OCI-LY1 (cell line): ENCODE measurements around the gene PIK3R5.

ENCODE experiments used
- H2AFZ ChIP-seq: fragments of 200-600 bp; sonication (generic), shearing (Covaris generic); 2 replicates; pipeline ENCODE4 v1.6.0; 2014; ENCODE audit warnings: antibody characterized with exemption, mild to moderate bottlenecking, low read length
- H3F3A ChIP-seq: fragments of 200-600 bp; sonication (generic), shearing (Covaris generic); 2 replicates; pipeline ENCODE4 v1.6.0; 2014; ENCODE audit warnings: mild to moderate bottlenecking, antibody characterized with exemption, low read length, moderate library complexity; ENCODE audit not compliant: insufficient read depth
- H3K27ac ChIP-seq: fragments of 200-600 bp; sonication (generic); 2 replicates; pipeline ENCODE4 v1.5.1; 2014; ENCODE audit warnings: low read length, mixed run types, mild to moderate bottlenecking, low read depth; ENCODE audit not compliant: poor library complexity, severe bottlenecking
- H3K27me3 ChIP-seq: fragments of 200-600 bp; sonication (generic); 2 replicates; pipeline ENCODE4 v1.6.0; 2014; ENCODE audit warnings: antibody characterized with exemption, mild to moderate bottlenecking, low read length, moderate library complexity; ENCODE audit not compliant: insufficient read depth
- H3K36me3 ChIP-seq: fragments of 200-600 bp; sonication (generic); 2 replicates; pipeline ENCODE4 v1.6.1; 2014; ENCODE audit warnings: mild to moderate bottlenecking, antibody characterized with exemption, low read length, moderate library complexity, mixed read lengths; ENCODE audit not compliant: insufficient read depth
- H3K4me1 ChIP-seq: fragments of 200-600 bp; sonication (generic); 2 replicates; pipeline ENCODE4 v1.5.1; 2014; ENCODE audit warnings: mild to moderate bottlenecking, low read length, moderate library complexity; ENCODE audit not compliant: insufficient read depth, severe bottlenecking
- H3K4me2 ChIP-seq: fragments of 200-600 bp; sonication (generic), shearing (Covaris generic); 2 replicates; pipeline ENCODE4 v1.6.1; 2014; ENCODE audit warnings: low read length
- H3K4me3 ChIP-seq: fragments of 200-600 bp; sonication (generic); 2 replicates; pipeline ENCODE4 v1.5.1; 2014; ENCODE audit warnings: low read length, low read depth, mild to moderate bottlenecking, mixed read lengths; ENCODE audit not compliant: poor library complexity, severe bottlenecking
- H3K79me2 ChIP-seq: fragments of 200-600 bp; shearing (Covaris generic); 2 replicates; pipeline ENCODE4 v1.6.1; 2016; ENCODE audit warnings: mixed run types, low read length, mixed read lengths; ENCODE audit not compliant: insufficient read depth
- H3K9ac ChIP-seq: fragments of 200-600 bp; sonication (generic), shearing (Covaris generic); 2 replicates; pipeline ENCODE4 v1.6.1; 2014; ENCODE audit warnings: mild to moderate bottlenecking, low read length, mixed read lengths
- H3K9me2 ChIP-seq: fragments of 200-600 bp; sonication (generic), shearing (Covaris generic); 2 replicates; pipeline ENCODE4 v1.6.1; 2014; ENCODE audit warnings: low read depth, mild to moderate bottlenecking, low read length, mixed read lengths
- H3K9me3 ChIP-seq: fragments of 200-600 bp; shearing (Covaris generic); 2 replicates; pipeline ENCODE4 v1.6.1; 2014; ENCODE audit warnings: low read length, mixed read lengths
- H4K20me1 ChIP-seq: fragments of 200-600 bp; sonication (generic), shearing (Covaris generic); 2 replicates; pipeline ENCODE4 v1.6.0; 2016; ENCODE audit warnings: mild to moderate bottlenecking, low read length; ENCODE audit not compliant: insufficient read depth
- EZH2 ChIP-seq: fragments of 200-600 bp; sonication (generic), shearing (Covaris generic); IDR thresholded peaks from 2 replicates; pipeline ENCODE4 v1.8.0; 2017; ENCODE audit warnings: borderline replicate concordance, mixed run types, mild to moderate bottlenecking, antibody characterized with exemption, low read length, moderate library complexity, mixed read lengths
- TF ChIP-seq, protein P1 (sequence below): fragments of 200-600 bp; sonication (generic), shearing (Covaris generic); IDR thresholded peaks from 2 replicates; pipeline ENCODE4 v1.5.1; 2017; ENCODE audit warnings: mild to moderate bottlenecking, antibody characterized with exemption, low read length, moderate library complexity, mixed read lengths

Gene PIK3R5

DNA sequence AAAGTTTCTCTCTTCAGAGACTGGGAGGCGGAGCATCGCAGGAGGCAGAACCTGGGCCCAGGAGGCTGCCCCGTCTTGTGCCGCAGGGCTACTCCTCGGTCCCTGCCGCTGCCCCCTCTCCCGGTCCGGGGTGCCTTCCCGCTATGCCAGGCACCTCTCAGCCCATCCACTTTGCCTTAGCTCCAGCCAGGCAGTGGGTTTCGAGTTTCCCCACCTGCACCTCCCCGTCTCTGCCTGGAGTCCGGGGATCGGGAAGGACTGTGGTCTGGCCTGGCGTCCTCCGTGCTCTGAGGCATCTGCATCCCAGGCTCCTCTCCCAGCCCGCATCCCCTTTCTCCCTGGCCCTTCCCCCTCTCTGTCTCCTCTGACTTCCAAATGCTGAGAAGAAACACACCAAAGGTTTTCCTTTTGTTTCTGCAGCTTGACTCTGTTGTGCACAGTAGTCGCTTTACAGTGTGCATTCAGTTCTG, 71.3 kb downstream of the PIK3R5 start:
- TF ChIP-seq, protein P1, sequence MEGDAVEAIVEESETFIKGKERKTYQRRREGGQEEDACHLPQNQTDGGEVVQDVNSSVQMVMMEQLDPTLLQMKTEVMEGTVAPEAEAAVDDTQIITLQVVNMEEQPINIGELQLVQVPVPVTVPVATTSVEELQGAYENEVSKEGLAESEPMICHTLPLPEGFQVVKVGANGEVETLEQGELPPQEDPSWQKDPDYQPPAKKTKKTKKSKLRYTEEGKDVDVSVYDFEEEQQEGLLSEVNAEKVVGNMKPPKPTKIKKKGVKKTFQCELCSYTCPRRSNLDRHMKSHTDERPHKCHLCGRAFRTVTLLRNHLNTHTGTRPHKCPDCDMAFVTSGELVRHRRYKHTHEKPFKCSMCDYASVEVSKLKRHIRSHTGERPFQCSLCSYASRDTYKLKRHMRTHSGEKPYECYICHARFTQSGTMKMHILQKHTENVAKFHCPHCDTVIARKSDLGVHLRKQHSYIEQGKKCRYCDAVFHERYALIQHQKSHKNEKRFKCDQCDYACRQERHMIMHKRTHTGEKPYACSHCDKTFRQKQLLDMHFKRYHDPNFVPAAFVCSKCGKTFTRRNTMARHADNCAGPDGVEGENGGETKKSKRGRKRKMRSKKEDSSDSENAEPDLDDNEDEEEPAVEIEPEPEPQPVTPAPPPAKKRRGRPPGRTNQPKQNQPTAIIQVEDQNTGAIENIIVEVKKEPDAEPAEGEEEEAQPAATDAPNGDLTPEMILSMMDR, result no peak
- no peak for TF ChIP-seq EZH2
- Histone ChIP-seq H3K4me3 (no peak overlapping the region), H3K9ac (no peak overlapping the region), H3K27ac (no peak overlapping the region), H3K36me3 (no peaks in the 10 kb centered on the region), H3F3A (no peaks in the 10 kb centered on the region), H2AFZ (no peak overlapping the region), H3K4me1 (peaks cover 12% of the 10 kb centered on the region), H4K20me1 (no peaks in the 10 kb centered on the region), H3K79me2 (no peaks in the 10 kb centered on the region), H3K9me2 (no peaks in the 10 kb centered on the region), H3K27me3 (no peaks in the 10 kb centered on the region), H3K4me2 (no peak overlapping the region), H3K9me3 (no peaks in the 10 kb centered on the region)

- H3K79me2 ChIP-seq, result no peaks in the 10 kb centered on the region
- no peak overlapping the region for H3K9ac ChIP-seq
- TF ChIP-seq, protein P1, result no peak
- no peak for TF ChIP-seq EZH2
Observed at GRCh38 chr17:8893621-8894201, 71.8 kb downstream of the PIK3R5 start.

DNA sequence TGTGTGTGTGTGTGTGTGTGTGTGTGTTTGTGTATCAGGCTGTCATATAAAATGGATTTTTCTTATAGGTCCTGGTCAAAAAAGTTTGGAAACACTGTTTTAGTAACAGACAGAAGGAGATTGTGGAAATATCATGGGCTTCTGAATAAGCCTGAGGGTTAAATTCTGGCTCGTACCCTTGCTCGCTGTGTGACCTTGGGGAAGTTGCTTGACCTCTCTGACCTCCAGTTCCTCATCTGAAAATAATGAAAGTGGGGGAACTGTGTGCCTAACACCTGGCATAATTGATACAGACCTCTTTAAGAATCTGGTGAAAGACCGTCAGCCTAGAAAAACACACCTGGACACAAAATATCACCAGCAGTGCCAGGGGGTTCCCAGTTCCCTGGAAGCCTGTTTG, 72.4 kb downstream of the PIK3R5 start:
- TF ChIP-seq, protein P1, result no peak
- TF ChIP-seq EZH2, result no peak
- Histone ChIP-seq H3K4me2 (no peak overlapping the region), H3K27ac (no peak overlapping the region), H2AFZ (no peak overlapping the region), H3K79me2 (no peaks in the 10 kb centered on the region), H3K9me2 (no peaks in the 10 kb centered on the region), H3K4me3 (no peak overlapping the region), H4K20me1 (no peaks in the 10 kb centered on the region), H3K27me3 (no peaks in the 10 kb centered on the region), H3K9ac (no peak overlapping the region), H3K4me1 (no peaks in the 10 kb centered on the region), H3K36me3 (no peaks in the 10 kb centered on the region), H3F3A (no peaks in the 10 kb centered on the region), H3K9me3 (no peaks in the 10 kb centered on the region)

More at GRCh38 chr17:8893621-8894201, 71.8 kb downstream of the PIK3R5 start:
- Histone ChIP-seq H4K20me1 (no peaks in the 10 kb centered on the region), H3K4me2 (no peak overlapping the region), H3K9me2 (no peaks in the 10 kb centered on the region), H3F3A (no peaks in the 10 kb centered on the region), H2AFZ (no peak overlapping the region), H3K36me3 (no peaks in the 10 kb centered on the region), H3K4me1 (peaks cover 6% of the 10 kb centered on the region), H3K27ac (no peak overlapping the region), H3K9me3 (no peaks in the 10 kb centered on the region), H3K27me3 (no peaks in the 10 kb centered on the region), H3K4me3 (no peak overlapping the region)
